Activated T-helper 9 cell treated with anti-CD3 and anti-CD28 coated beads, Interleukin-2, amount 50 U/mL, for 16 hours (primary cell): ENCODE results near the gene TRABD.
A peak's percentile ranks its signal among the peaks of the same experiment; 100 is the strongest.
"Not testable (repeated sequence)": the region's sequence is repeated elsewhere in the genome, so short reads cannot be mapped to it uniquely, and the experiment has no call there.

Experiments
- DNase-seq: peaks from one replicate; pipeline ENCODE4 v3.0.0-alpha.2; 2020; ENCODE audit warnings: low read depth

Gene TRABD

GRCh38 chr22:50185375-50186087 is at the start of gene TRABD:
TRABD (plus strand) TSS chr22:50185913; CDS start chr22:50193061, 7,148 bp downstream.
- DNase-seq, result peak; percentile 85

- DNase-seq, result no peak
Measured at GRCh38 chr22:50136581-50137015, 49.1 kb upstream of the TRABD start.

- not testable (repeated sequence) for DNase-seq
Measured at GRCh38 chr22:50137277-50137676, 48.4 kb upstream of the TRABD start.

- DNase-seq, result no peak
Measured at GRCh38 chr22:50138041-50138440, 47.7 kb upstream of the TRABD start.

- DNase-seq, result no peak
Measured at GRCh38 chr22:50138988-50139387, 46.7 kb upstream of the TRABD start.

- DNase-seq, result no peak
Measured at GRCh38 chr22:50139843-50140415, 45.8 kb upstream of the TRABD start.

GRCh38 chr22:50140615-50141014 is 45.1 kb upstream of the TRABD start:
- no peak for DNase-seq

GRCh38 chr22:50141462-50141861 is 44.3 kb upstream of the TRABD start:
- no peak for DNase-seq

- no peak for DNase-seq
Measured at GRCh38 chr22:50141891-50142363, 43.8 kb upstream of the TRABD start.

GRCh38 chr22:50143096-50143495 is 42.6 kb upstream of the TRABD start:
- DNase-seq, result no peak

GRCh38 chr22:50144005-50144614 is 41.6 kb upstream of the TRABD start:
- no peak for DNase-seq

GRCh38 chr22:50145721-50146438 is 39.8 kb upstream of the TRABD start:
- DNase-seq, result no peak

- DNase-seq, result no peak
Measured at GRCh38 chr22:50146439-50147238, 39.1 kb upstream of the TRABD start.

GRCh38 chr22:50147258-50148165 is 38.2 kb upstream of the TRABD start:
- not testable (repeated sequence) for DNase-seq

GRCh38 chr22:50148166-50148500 is 37.6 kb upstream of the TRABD start:
- DNase-seq, result no peak

GRCh38 chr22:50148991-50149721 is 36.6 kb upstream of the TRABD start:
- peak; percentile 52 for DNase-seq

- DNase-seq, result no peak
Measured at GRCh38 chr22:50150161-50151129, 35.3 kb upstream of the TRABD start.

GRCh38 chr22:50151571-50152537 is 33.9 kb upstream of the TRABD start:
- no peak for DNase-seq
